SK-N-SH (cell line): Measurements from ENCODE around the gene PGM5.
"Not testable (repeated sequence)": the region's sequence is repeated elsewhere in the genome, so short reads cannot be mapped to it uniquely, and the experiment has no call there.

Experiments
- CTCF ChIP-seq: fragments of 200-600 bp; sonication (generic); IDR thresholded peaks from 2 replicates; pipeline ENCODE4 v1.6.1; 2017; ENCODE audit warnings: antibody characterized with exemption, mild to moderate bottlenecking, moderate library complexity
- EP300 ChIP-seq, 2 experiments: IDR thresholded peaks; 2 replicates each; pipeline versions ENCODE4 v1.4.0 to v1.6.1; 2012; ENCODE audit warnings: borderline replicate concordance in 1 of 2, low read depth in 1 of 2, low read length in 1 of 2
- POLR2AphosphoS5 ChIP-seq: IDR thresholded peaks from 2 replicates; pipeline ENCODE4 v1.6.1; 2012; ENCODE audit warnings: low read depth, low read length

- TF ChIP-seq CTCF; EP300 (IDR thresholded peaks at IDR 0.05; ENCODE audit: borderline replicate concordance in 1 of 2, low read depth in 1 of 2, low read length in 1 of 2); POLR2AphosphoS5: not testable (repeated sequence)
Observed at GRCh38 chr9:68411865-68412264, 55.5 kb downstream of the PGM5 start.
